GM12891 (cell line): ENCODE data around the gene GPR18.

Source experiments
- PAX5 ChIP-seq: IDR thresholded peaks from 2 replicates; pipeline ENCODE4 v1.6.1; 2011; ENCODE audit warnings: low read length, moderate library complexity, mild to moderate bottlenecking; ENCODE audit not compliant: insufficient read depth, severe bottlenecking
- POLR2A ChIP-seq: IDR thresholded peaks from 2 replicates; pipeline ENCODE4 v1.6.1; 2011; ENCODE audit warnings: low read depth, low read length, control low read depth
- POLR2AphosphoS5 ChIP-seq: IDR thresholded peaks from 2 replicates; pipeline ENCODE4 v1.6.1; 2011; ENCODE audit warnings: low read depth, low read length, control low read depth
- POU2F2 ChIP-seq: IDR thresholded peaks from 2 replicates; pipeline ENCODE4 v1.6.1; 2011; ENCODE audit warnings: low read depth, mild to moderate bottlenecking, control low read depth, low read length, moderate library complexity
- SPI1 ChIP-seq: IDR thresholded peaks from 2 replicates; pipeline ENCODE4 v1.6.1; 2011; ENCODE audit warnings: low read depth, low read length, control low read depth
- TAF1 ChIP-seq: IDR thresholded peaks from 2 replicates; pipeline ENCODE4 v1.6.1; 2011; ENCODE audit warnings: low read depth, low read length, control low read depth

DNA sequence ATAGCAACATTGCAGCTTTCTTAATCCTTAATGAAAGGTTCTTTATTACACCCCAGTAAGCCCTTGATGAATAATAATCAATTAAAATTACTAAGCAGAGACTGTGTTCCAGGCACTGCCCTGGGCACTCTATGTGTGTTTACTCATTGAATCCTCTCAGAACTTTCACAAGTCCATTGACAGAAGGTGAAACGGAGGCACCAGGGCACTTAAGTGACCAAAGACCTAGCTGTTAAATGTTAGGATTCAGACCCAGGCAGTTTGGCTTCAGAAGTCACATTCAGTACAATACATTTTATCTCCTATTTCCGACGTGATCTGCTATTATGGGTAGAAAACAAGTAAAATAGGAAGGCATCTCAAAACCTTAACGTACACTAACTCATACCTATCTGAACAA is 46.4 kb upstream of the GPR18 start:
- TF ChIP-seq POLR2AphosphoS5 (no peak), POLR2A (no peak), PAX5 (no peak), TAF1 (no peak), SPI1 (no peak), POU2F2 (no peak)
